ENCODE data around the gene RNF225. TPM values are rescaled to one million over a fixed set of nuclear protein-coding genes. Genes with fewer than 3 reads are reported as not detected.
"Not testable (repeated sequence)": the region's sequence is repeated elsewhere in the genome, so short reads cannot be mapped to it uniquely, and the experiment has no call there.

The RNF225 gene
- total RNA-seq, 2 donors from 2014 or later: not detected

- H3K27ac ChIP-seq: peak overlapping the region; percentile 75 to 88
- H3K27me3 ChIP-seq: no peaks in the 10 kb centered on the region
- H3K4me3 ChIP-seq: peak overlapping the region; percentile 72 to 79
- H3K9me3 ChIP-seq: peaks cover 0 to 32% of the 10 kb centered on the region in 2 donors
- peaks cover 0 to 20% of the 10 kb centered on the region in 2 donors for H3K4me1 ChIP-seq
- peaks cover 18% of the 10 kb centered on the region for H3K36me3 ChIP-seq
- TF ChIP-seq CTCF (IDR thresholded peaks at IDR 0.05): no peak
- no peak for DNase-seq (ENCODE audit: low spot score)
Observed at GRCh38 chr19:58440556-58440955, 45.1 kb downstream of the RNF225 start.

GRCh38 chr19:58442986-58443385 is 47.5 kb downstream of the RNF225 start:
- H3K27ac ChIP-seq; DNase-seq (ENCODE audit: low spot score); H3K27me3 ChIP-seq; H3K9me3 ChIP-seq; H3K36me3 ChIP-seq; H3K4me3 ChIP-seq: not testable (repeated sequence)
- peaks cover 0 to 20% of the 10 kb centered on the region in 2 donors for H3K4me1 ChIP-seq

Small RNA genes within 50 kb of the gene (microRNA-seq; reads per million reads assigned to microRNA genes)
- gene MIR4754 (ENCODE audit: borderline number of aligned reads in 2 of 2, borderline replicate concordance in 1 of 2): 0 reads per million in 2 donors

Other genes starting within 250 kb of the RNF225 start
- 1 to 10 TPM; 6.9 to 7.9 TPM for gene ZNF329, start 244.9 kb upstream of the RNF225 start, total RNA-seq
- 10 to 100 TPM; 17.7 to 25.8 TPM for gene ZNF274, start 212.6 kb upstream of the RNF225 start, total RNA-seq
- gene ZNF544, start 166.7 kb upstream of the RNF225 start, total RNA-seq: 10 to 100 TPM; 30.1 to 38.4 TPM
- 1 to 10 TPM; 5.8 to 6.9 TPM for gene ZNF8, start 116.7 kb upstream of the RNF225 start, total RNA-seq
- gene ERVK3-1, start 90.3 kb upstream of the RNF225 start, total RNA-seq: 10 to 100 TPM; 20.9 to 32.6 TPM
- gene ZSCAN22, start 68.7 kb upstream of the RNF225 start, total RNA-seq: 1 to 10 TPM; 1.6 to 2.6 TPM
- gene A1BG, start 42.2 kb upstream of the RNF225 start, total RNA-seq: 10 to 100 TPM; 45.5 to 52.6 TPM
- under 1 TPM; 0.39 to 0.56 TPM for gene ZNF497, start 32.9 kb upstream of the RNF225 start, total RNA-seq
- 1 to 10 TPM in 1 of 2 donors, under 1 TPM in 1; 0.70 to 1.3 TPM for gene ZNF837, start 14.6 kb upstream of the RNF225 start, total RNA-seq
- 1,000 to 10,000 TPM in 1 of 2 donors, 100 to 1,000 TPM in 1; 593 to 1,197 TPM for gene RPS5, start 8.4 kb upstream of the RNF225 start, total RNA-seq
- gene ZNF584, start 13.0 kb downstream of the RNF225 start, total RNA-seq: 10 to 100 TPM; 17.4 to 18.5 TPM
- 1 to 10 TPM; 2.7 to 3.1 TPM for gene ZNF132, start 44.5 kb downstream of the RNF225 start, total RNA-seq
- gene ZNF324B, start 56.0 kb downstream of the RNF225 start, total RNA-seq: 1 to 10 TPM; 2.7 to 6.9 TPM
- 1 to 10 TPM; 5.9 to 9.9 TPM for gene ZNF324, start 71.4 kb downstream of the RNF225 start, total RNA-seq
- 10 to 100 TPM in 1 of 2 donors, 1 to 10 TPM in 1; 7.9 to 10.0 TPM for gene ZNF446, start 80.7 kb downstream of the RNF225 start, total RNA-seq
- gene SLC27A5, start 116.3 kb downstream of the RNF225 start, total RNA-seq: 1 to 10 TPM; 1.3 to 2.9 TPM
- gene ZBTB45, start 124.2 kb downstream of the RNF225 start, total RNA-seq: 10 to 100 TPM in 1 of 2 donors, 1 to 10 TPM in 1; 7.2 to 14.3 TPM
- gene TRIM28, start 148.4 kb downstream of the RNF225 start, total RNA-seq: 100 to 1,000 TPM in 1 of 2 donors, 10 to 100 TPM in 1; 99.6 to 207 TPM
- gene CHMP2A, start 159.4 kb downstream of the RNF225 start, total RNA-seq: 100 to 1,000 TPM; 109 to 121 TPM
- gene UBE2M, start 163.0 kb downstream of the RNF225 start, total RNA-seq: 10 to 100 TPM; 30.9 to 38.8 TPM
- gene MZF1, start 177.7 kb downstream of the RNF225 start, total RNA-seq: 10 to 100 TPM in 1 of 2 donors, 1 to 10 TPM in 1; 6.5 to 11.3 TPM